Activated naive CD4-positive, alpha-beta T cell (primary cell): ENCODE measurements around the gene VWA8.
A peak's percentile ranks its signal among the peaks of the same experiment; 100 is the strongest.
"Not testable (repeated sequence)": the region's sequence is repeated elsewhere in the genome, so short reads cannot be mapped to it uniquely, and the experiment has no call there.

ENCODE experiments used
- DNase-seq, 4 experiments: peaks; one replicate each; lab custom pipeline; 2025; lab: John Stamatoyannopoulos, UW

Gene VWA8

GRCh38 chr13:41682766-41683165 lies 278.1 kb downstream of the VWA8 start:
- no peak for DNase-seq

- DNase-seq, result no peak
These were observed 278.9 kb downstream of the VWA8 start for GRCh38 chr13:41682001-41682400.

- no peak for DNase-seq
These were observed 279.3 kb downstream of the VWA8 start for GRCh38 chr13:41681587-41681986.

- no peak for DNase-seq
These were observed 280.0 kb downstream of the VWA8 start for GRCh38 chr13:41680900-41681299.

GRCh38 chr13:41678848-41679247 lies 282.1 kb downstream of the VWA8 start:
- DNase-seq, result no peak

GRCh38 chr13:41678249-41678648 lies 282.7 kb downstream of the VWA8 start:
- no peak for DNase-seq

GRCh38 chr13:41675306-41675705 lies 285.6 kb downstream of the VWA8 start:
- DNase-seq, result no peak

GRCh38 chr13:41674246-41674645 lies 286.7 kb downstream of the VWA8 start:
- DNase-seq, result no peak

- no peak for DNase-seq
These were observed 287.3 kb downstream of the VWA8 start for GRCh38 chr13:41673640-41674039.

- DNase-seq, result no peak
These were observed 290.0 kb downstream of the VWA8 start for GRCh38 chr13:41670873-41671443.

- no peak for DNase-seq
These were observed 292.7 kb downstream of the VWA8 start for GRCh38 chr13:41668130-41668757.

GRCh38 chr13:41666644-41667043 lies 294.3 kb downstream of the VWA8 start:
- no peak for DNase-seq

GRCh38 chr13:41660411-41660810 lies 300.5 kb downstream of the VWA8 start:
- no peak for DNase-seq

- DNase-seq, result no peak
These were observed 302.8 kb downstream of the VWA8 start for GRCh38 chr13:41658057-41658661.

- DNase-seq, result no peak
These were observed 304.9 kb downstream of the VWA8 start for GRCh38 chr13:41655997-41656396.

GRCh38 chr13:41654796-41655195 lies 306.1 kb downstream of the VWA8 start:
- DNase-seq, result no peak

- peak in 1 of 4 experiments; percentile 1 for DNase-seq
These were observed 308.1 kb downstream of the VWA8 start for GRCh38 chr13:41652735-41653361.

GRCh38 chr13:41651413-41652058 lies 309.4 kb downstream of the VWA8 start:
- DNase-seq, result no peak

GRCh38 chr13:41650706-41651105 lies 310.2 kb downstream of the VWA8 start:
- DNase-seq, result no peak

GRCh38 chr13:41649659-41650058 lies 311.2 kb downstream of the VWA8 start:
- DNase-seq, result no peak

GRCh38 chr13:41648314-41648935 lies 312.5 kb downstream of the VWA8 start:
- DNase-seq, result no peak

- DNase-seq, result not testable (repeated sequence)
These were observed 313.1 kb downstream of the VWA8 start for GRCh38 chr13:41647699-41648313.
